NT2/D1 (cell line): ENCODE measurements around the gene PCDHA4.
"Not testable (repeated sequence)": the region's sequence is repeated elsewhere in the genome, so short reads cannot be mapped to it uniquely, and the experiment has no call there.

ENCODE experiments used
- DNase-seq: peaks from one replicate; pipeline ENCODE4 v3.0.0-alpha.2; 2011; ENCODE audit warnings: low read depth, low spot score
- H3K27me3 ChIP-seq: 2 replicates; pipeline ENCODE4 v1.6.0; 2011; ENCODE audit warnings: mild to moderate bottlenecking; ENCODE audit not compliant: insufficient read length, insufficient read depth
- H3K36me3 ChIP-seq: 2 replicates; pipeline ENCODE4 v1.6.1; 2011; ENCODE audit warnings: mild to moderate bottlenecking, low read length, mixed read lengths; ENCODE audit not compliant: insufficient read depth, insufficient read length
- H3K4me1 ChIP-seq: 2 replicates; pipeline ENCODE4 v1.5.1; 2011; ENCODE audit not compliant: insufficient read depth, insufficient read length
- H3K4me3 ChIP-seq: 2 replicates; pipeline ENCODE4 v1.5.1; 2011; ENCODE audit warnings: low read depth; ENCODE audit not compliant: insufficient read length
- H3K9ac ChIP-seq: 2 replicates; pipeline ENCODE4 v1.6.0; 2011; ENCODE audit warnings: low read depth; ENCODE audit not compliant: insufficient read length
- H3K9me3 ChIP-seq: 2 replicates; pipeline ENCODE4 v1.5.1; 2011; ENCODE audit warnings: mild to moderate bottlenecking, low read length; ENCODE audit not compliant: insufficient read depth
- SUZ12 ChIP-seq: IDR thresholded peaks from 2 replicates; pipeline ENCODE4 v1.6.1; 2011; ENCODE audit not compliant: insufficient read length, insufficient read depth; ENCODE audit errors: extremely low read depth
- YY1 ChIP-seq: IDR thresholded peaks from 2 replicates; pipeline ENCODE4 v1.6.1; 2011; ENCODE audit not compliant: insufficient read length, insufficient read depth
- ZNF274 ChIP-seq: IDR thresholded peaks from 2 replicates; pipeline ENCODE4 v1.6.1; 2011; ENCODE audit warnings: mild to moderate bottlenecking, low read depth, low read length

PCDHA4 gene

GRCh38 chr5:140791089-140791488, 15.8 kb upstream of the PCDHA4 start:
- Histone ChIP-seq H3K9me3 (peaks cover 4% of the 10 kb centered on the region; the same call in 1 of the 2 replicates), H3K27me3 (no peaks in the 10 kb centered on the region), H3K9ac (no peak overlapping the region), H3K4me1 (no peaks in the 10 kb centered on the region), H3K36me3 (no peaks in the 10 kb centered on the region), H3K4me3 (no peak overlapping the region)
- TF ChIP-seq ZNF274 (no peak), YY1 (no peak), SUZ12 (no peak)
- DNase-seq: no peak

- H3K27me3 ChIP-seq: no peaks in the 10 kb centered on the region
- no peak for TF ChIP-seq SUZ12
- TF ChIP-seq ZNF274: no peak
- TF ChIP-seq YY1: no peak
- no peak for DNase-seq
- H3K36me3 ChIP-seq: no peaks in the 10 kb centered on the region
- H3K9me3 ChIP-seq: peaks cover 12% of the 10 kb centered on the region; the same call in 1 of the 2 replicates
- no peaks in the 10 kb centered on the region for H3K4me1 ChIP-seq
- H3K9ac ChIP-seq: no peak within 1 kb of the TSS
- no peak within 1 kb of the TSS for H3K4me3 ChIP-seq
Measured at GRCh38 chr5:140794595-140795258, 12.1 kb upstream of the PCDHA4 start, which contains the start of gene PCDHA2. Gene PCDHA2 (plus strand): TSS chr5:140794852.

GRCh38 chr5:140795259-140795641, 11.6 kb upstream of the PCDHA4 start:
- no peak overlapping the region for H3K4me3 ChIP-seq
- DNase-seq: no peak
- H3K9ac ChIP-seq: no peak overlapping the region

GRCh38 chr5:140796072-140796717, 10.7 kb upstream of the PCDHA4 start:
- not testable (repeated sequence) for H3K4me3 ChIP-seq, H3K27me3 ChIP-seq, H3K36me3 ChIP-seq, H3K9ac ChIP-seq, DNase-seq, H3K4me1 ChIP-seq
- H3K9me3 ChIP-seq: peaks cover 12% of the 10 kb centered on the region; the same call in 1 of the 2 replicates

More at GRCh38 chr5:140795259-140795641, 11.6 kb upstream of the PCDHA4 start:
- H3K27me3 ChIP-seq: no peaks in the 10 kb centered on the region
- H3K4me1 ChIP-seq: no peaks in the 10 kb centered on the region
- TF ChIP-seq ZNF274: no peak
- TF ChIP-seq YY1: no peak
- no peak for TF ChIP-seq SUZ12
- H3K36me3 ChIP-seq: no peaks in the 10 kb centered on the region
- peaks cover 12% of the 10 kb centered on the region; the same call in 1 of the 2 replicates for H3K9me3 ChIP-seq

- H3K4me1 ChIP-seq: no peaks in the 10 kb centered on the region
Measured at GRCh38 chr5:140796718-140797095, 10.2 kb upstream of the PCDHA4 start.

GRCh38 chr5:140800816-140801493, 5.9 kb upstream of the PCDHA4 start, which contains the start of gene PCDHA3:
Gene PCDHA3 (plus strand): TSS chr5:140801057.
- peaks cover 8% of the 10 kb centered on the region; the same call in 1 of the 2 replicates for H3K9me3 ChIP-seq
- DNase-seq: no peak
- no peaks in the 10 kb centered on the region for H3K27me3 ChIP-seq
- no peak for TF ChIP-seq SUZ12
- TF ChIP-seq YY1: no peak
- TF ChIP-seq ZNF274: no peak
- no peaks in the 10 kb centered on the region for H3K4me1 ChIP-seq
- H3K4me3 ChIP-seq: no peak within 1 kb of the TSS
- H3K9ac ChIP-seq: no peak within 1 kb of the TSS
- no peaks in the 10 kb centered on the region for H3K36me3 ChIP-seq

More at GRCh38 chr5:140796718-140797095, 10.2 kb upstream of the PCDHA4 start:
- TF ChIP-seq SUZ12 (no peak), YY1 (no peak), ZNF274 (no peak)
- Histone ChIP-seq H3K36me3 (no peaks in the 10 kb centered on the region), H3K27me3 (no peaks in the 10 kb centered on the region), H3K9me3 (peaks cover 12% of the 10 kb centered on the region; the same call in 1 of the 2 replicates), H3K9ac (no peak overlapping the region), H3K4me3 (no peak overlapping the region)
- no peak for DNase-seq

- H3K4me1 ChIP-seq: no peaks in the 10 kb centered on the region
- DNase-seq: no peak
- TF ChIP-seq YY1 (no peak), ZNF274 (no peak), SUZ12 (no peak)
- no peaks in the 10 kb centered on the region for H3K36me3 ChIP-seq
- H3K9ac ChIP-seq: no peak overlapping the region
- H3K27me3 ChIP-seq: no peaks in the 10 kb centered on the region
- peaks cover 8% of the 10 kb centered on the region; the same call in 1 of the 2 replicates for H3K9me3 ChIP-seq
- no peak overlapping the region for H3K4me3 ChIP-seq
Measured at GRCh38 chr5:140801494-140801841, 5.4 kb upstream of the PCDHA4 start.

- not testable (repeated sequence) for H3K27me3 ChIP-seq
Measured at GRCh38 chr5:140802381-140802780, 4.5 kb upstream of the PCDHA4 start.

More at GRCh38 chr5:140802381-140802780, 4.5 kb upstream of the PCDHA4 start:
- not testable (repeated sequence) for H3K36me3 ChIP-seq, H3K4me1 ChIP-seq, H3K9ac ChIP-seq, H3K9me3 ChIP-seq, DNase-seq, H3K4me3 ChIP-seq
